ENCODE data around the gene ITGB6. TPM values are rescaled to one million over a fixed set of nuclear protein-coding genes. Genes with fewer than 3 reads are reported as not detected.

ITGB6 gene
- total RNA-seq, 2 donors from 2014 or later = 0.24 TPM; not detected in 1

DNA sequence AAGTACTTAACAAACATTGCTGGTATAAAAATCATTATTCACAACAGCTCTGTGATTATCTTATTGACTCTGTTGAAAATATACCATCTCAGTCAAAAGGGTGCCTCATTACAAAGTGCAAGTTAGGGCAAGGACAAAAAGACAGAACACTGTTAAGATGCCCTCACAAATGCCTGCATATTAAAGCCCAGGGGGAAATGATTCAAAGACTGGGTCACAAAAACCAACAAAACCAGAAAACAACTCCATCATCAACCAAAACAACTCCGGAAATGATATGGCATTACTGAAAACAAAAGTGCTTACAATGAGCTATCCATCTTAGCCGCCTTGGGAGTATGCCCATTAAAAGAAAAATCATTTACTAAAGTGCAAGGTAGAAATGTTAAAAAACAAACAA lies 147.5 kb downstream of the ITGB6 start:
- Mint-ChIP-seq H3K27me3 (ENCODE audit: insufficient read depth) (peaks cover 2% of the 10 kb centered on the region), H3K36me3 (ENCODE audit: low read depth) (no peaks in the 10 kb centered on the region), H3K9me3 (no peaks in the 10 kb centered on the region), H3K4me1 (peaks cover 24% of the 10 kb centered on the region), H3K4me3 (no peak overlapping the region), H3K27ac (no peak overlapping the region)
- no peak for DNase-seq
- Histone ChIP-seq H3K27me3 (ENCODE audit: control insufficient read depth, insufficient read depth, low read length, poor library complexity, severe bottlenecking) (no peaks in the 10 kb centered on the region), H3K9ac (ENCODE audit: extremely low read depth, low read length, poor library complexity, severe bottlenecking) (no peak overlapping the region), H3K36me3 (ENCODE audit: control insufficient read depth, insufficient read depth, low read length) (no peaks in the 10 kb centered on the region), H3K4me1 (ENCODE audit: control insufficient read depth, insufficient read depth, low read length) (peaks cover 11% of the 10 kb centered on the region), H3K9me3 (ENCODE audit: control insufficient read depth, low read length) (no peaks in the 10 kb centered on the region), H3K4me3 (ENCODE audit: low read length) (no peak overlapping the region), H3K27ac (ENCODE audit: low read depth, low read length) (no peak overlapping the region)
- TF ChIP-seq, protein P1, sequence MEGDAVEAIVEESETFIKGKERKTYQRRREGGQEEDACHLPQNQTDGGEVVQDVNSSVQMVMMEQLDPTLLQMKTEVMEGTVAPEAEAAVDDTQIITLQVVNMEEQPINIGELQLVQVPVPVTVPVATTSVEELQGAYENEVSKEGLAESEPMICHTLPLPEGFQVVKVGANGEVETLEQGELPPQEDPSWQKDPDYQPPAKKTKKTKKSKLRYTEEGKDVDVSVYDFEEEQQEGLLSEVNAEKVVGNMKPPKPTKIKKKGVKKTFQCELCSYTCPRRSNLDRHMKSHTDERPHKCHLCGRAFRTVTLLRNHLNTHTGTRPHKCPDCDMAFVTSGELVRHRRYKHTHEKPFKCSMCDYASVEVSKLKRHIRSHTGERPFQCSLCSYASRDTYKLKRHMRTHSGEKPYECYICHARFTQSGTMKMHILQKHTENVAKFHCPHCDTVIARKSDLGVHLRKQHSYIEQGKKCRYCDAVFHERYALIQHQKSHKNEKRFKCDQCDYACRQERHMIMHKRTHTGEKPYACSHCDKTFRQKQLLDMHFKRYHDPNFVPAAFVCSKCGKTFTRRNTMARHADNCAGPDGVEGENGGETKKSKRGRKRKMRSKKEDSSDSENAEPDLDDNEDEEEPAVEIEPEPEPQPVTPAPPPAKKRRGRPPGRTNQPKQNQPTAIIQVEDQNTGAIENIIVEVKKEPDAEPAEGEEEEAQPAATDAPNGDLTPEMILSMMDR (conservative IDR thresholded peaks at IDR 0.05) = no peak
- WGBS, 2 experiments (ENCODE audit: insufficient coverage in 1 of 2, insufficient read length in 1 of 2) = 83% methylated on average over 2 of the region's 2 CpGs; no CpG with 5 or more reads in 1 of the 2 experiments

DNA sequence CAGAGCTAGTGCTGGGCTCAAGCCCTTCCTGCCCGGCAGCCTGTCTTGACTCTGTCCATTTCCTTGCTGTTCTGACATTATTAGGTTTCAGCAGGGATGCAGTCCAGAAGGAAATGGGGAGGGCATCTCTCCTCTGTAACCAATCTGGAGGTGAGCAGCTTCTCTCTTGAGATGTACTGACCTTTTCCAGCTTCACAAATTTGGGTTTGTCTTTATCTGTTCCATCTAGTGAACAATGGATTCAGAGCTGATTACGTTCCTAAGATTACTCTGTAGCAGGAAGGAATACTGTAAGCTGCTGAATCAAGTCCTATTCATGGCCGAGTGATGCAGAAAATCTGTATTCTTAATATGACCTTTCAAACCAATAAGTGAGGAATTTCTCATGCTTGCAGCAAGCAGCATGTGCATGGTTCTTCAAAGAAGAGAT lies 148.7 kb downstream of the ITGB6 start:
- peaks cover 2% of the 10 kb centered on the region for H3K27me3 Mint-ChIP-seq (ENCODE audit: insufficient read depth)

DNA sequence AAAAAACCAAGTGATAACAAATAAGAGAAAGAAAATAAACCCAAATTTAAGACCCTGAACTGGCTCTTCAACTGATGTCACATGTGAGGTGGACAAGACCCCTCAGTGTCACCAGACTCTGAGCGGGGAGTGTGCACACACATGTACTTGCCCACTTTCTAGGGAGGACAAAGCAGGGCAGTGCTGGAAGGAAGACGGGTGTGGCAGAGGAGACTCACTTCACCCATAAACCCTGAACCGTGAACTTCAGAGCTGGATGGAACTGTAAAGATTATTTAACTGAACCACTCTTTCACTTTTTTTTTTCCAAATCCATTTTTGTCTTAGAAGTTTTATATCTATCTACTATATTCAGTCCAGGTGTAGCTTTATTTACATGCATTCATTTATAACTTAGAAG lies 149.9 kb downstream of the ITGB6 start:
- no peak overlapping the region for H3K27ac Mint-ChIP-seq

More for the DNA sequence above, 148.7 kb downstream of the ITGB6 start:
- no peaks in the 10 kb centered on the region for H3K9me3 Mint-ChIP-seq
- Histone ChIP-seq H3K9me3 (ENCODE audit: control insufficient read depth, low read length) (no peaks in the 10 kb centered on the region), H3K4me3 (ENCODE audit: low read length) (no peak overlapping the region), H3K36me3 (ENCODE audit: control insufficient read depth, insufficient read depth, low read length) (no peaks in the 10 kb centered on the region), H3K27me3 (ENCODE audit: control insufficient read depth, insufficient read depth, low read length, poor library complexity, severe bottlenecking) (no peaks in the 10 kb centered on the region), H3K4me1 (ENCODE audit: control insufficient read depth, insufficient read depth, low read length) (peaks cover 11% of the 10 kb centered on the region), H3K9ac (ENCODE audit: extremely low read depth, low read length, poor library complexity, severe bottlenecking) (no peak overlapping the region), H3K27ac (ENCODE audit: low read depth, low read length) (no peak overlapping the region)
- H3K27ac Mint-ChIP-seq = no peak overlapping the region
- H3K4me1 Mint-ChIP-seq = peaks cover 27% of the 10 kb centered on the region
- no peak for DNase-seq
- WGBS, 2 experiments (ENCODE audit: insufficient coverage in 1 of 2, insufficient read length in 1 of 2) = 88% methylated on average over 2 to 3 of the region's 3 CpGs
- TF ChIP-seq, protein P1 (conservative IDR thresholded peaks at IDR 0.05) = no peak
- no peak overlapping the region for H3K4me3 Mint-ChIP-seq
- H3K36me3 Mint-ChIP-seq (ENCODE audit: low read depth) = no peaks in the 10 kb centered on the region

More for the DNA sequence above, 149.9 kb downstream of the ITGB6 start:
- Histone ChIP-seq H3K27me3 (ENCODE audit: control insufficient read depth, insufficient read depth, low read length, poor library complexity, severe bottlenecking) (no peaks in the 10 kb centered on the region), H3K4me3 (ENCODE audit: low read length) (no peak overlapping the region), H3K9me3 (ENCODE audit: control insufficient read depth, low read length) (no peaks in the 10 kb centered on the region), H3K4me1 (ENCODE audit: control insufficient read depth, insufficient read depth, low read length) (peaks cover 11% of the 10 kb centered on the region), H3K27ac (ENCODE audit: low read depth, low read length) (no peak overlapping the region), H3K36me3 (ENCODE audit: control insufficient read depth, insufficient read depth, low read length) (no peaks in the 10 kb centered on the region), H3K9ac (ENCODE audit: extremely low read depth, low read length, poor library complexity, severe bottlenecking) (no peak overlapping the region)
- H3K4me1 Mint-ChIP-seq = peaks cover 27% of the 10 kb centered on the region
- DNase-seq = no peak
- WGBS, 2 experiments (ENCODE audit: insufficient coverage in 1 of 2, insufficient read length in 1 of 2) = 88 to 96% methylated on average over 1 to 3 of the region's 3 CpGs
- TF ChIP-seq, protein P1 (conservative IDR thresholded peaks at IDR 0.05) = no peak
- no peaks in the 10 kb centered on the region for H3K36me3 Mint-ChIP-seq (ENCODE audit: low read depth)
- H3K9me3 Mint-ChIP-seq = no peaks in the 10 kb centered on the region
- H3K4me3 Mint-ChIP-seq = no peak overlapping the region
- no peaks in the 10 kb centered on the region for H3K27me3 Mint-ChIP-seq (ENCODE audit: insufficient read depth)

Other genes starting within 250 kb of the ITGB6 start
- gene PLA2R1, start 137.7 kb downstream of the ITGB6 start, total RNA-seq = 1 to 10 TPM; 1.4 to 1.8 TPM